ENCODE measurements around the gene HLTF.
"Not testable (repeated sequence)": the region's sequence is repeated elsewhere in the genome, so short reads cannot be mapped to it uniquely, and the experiment has no call there.

The HLTF gene, protein sequence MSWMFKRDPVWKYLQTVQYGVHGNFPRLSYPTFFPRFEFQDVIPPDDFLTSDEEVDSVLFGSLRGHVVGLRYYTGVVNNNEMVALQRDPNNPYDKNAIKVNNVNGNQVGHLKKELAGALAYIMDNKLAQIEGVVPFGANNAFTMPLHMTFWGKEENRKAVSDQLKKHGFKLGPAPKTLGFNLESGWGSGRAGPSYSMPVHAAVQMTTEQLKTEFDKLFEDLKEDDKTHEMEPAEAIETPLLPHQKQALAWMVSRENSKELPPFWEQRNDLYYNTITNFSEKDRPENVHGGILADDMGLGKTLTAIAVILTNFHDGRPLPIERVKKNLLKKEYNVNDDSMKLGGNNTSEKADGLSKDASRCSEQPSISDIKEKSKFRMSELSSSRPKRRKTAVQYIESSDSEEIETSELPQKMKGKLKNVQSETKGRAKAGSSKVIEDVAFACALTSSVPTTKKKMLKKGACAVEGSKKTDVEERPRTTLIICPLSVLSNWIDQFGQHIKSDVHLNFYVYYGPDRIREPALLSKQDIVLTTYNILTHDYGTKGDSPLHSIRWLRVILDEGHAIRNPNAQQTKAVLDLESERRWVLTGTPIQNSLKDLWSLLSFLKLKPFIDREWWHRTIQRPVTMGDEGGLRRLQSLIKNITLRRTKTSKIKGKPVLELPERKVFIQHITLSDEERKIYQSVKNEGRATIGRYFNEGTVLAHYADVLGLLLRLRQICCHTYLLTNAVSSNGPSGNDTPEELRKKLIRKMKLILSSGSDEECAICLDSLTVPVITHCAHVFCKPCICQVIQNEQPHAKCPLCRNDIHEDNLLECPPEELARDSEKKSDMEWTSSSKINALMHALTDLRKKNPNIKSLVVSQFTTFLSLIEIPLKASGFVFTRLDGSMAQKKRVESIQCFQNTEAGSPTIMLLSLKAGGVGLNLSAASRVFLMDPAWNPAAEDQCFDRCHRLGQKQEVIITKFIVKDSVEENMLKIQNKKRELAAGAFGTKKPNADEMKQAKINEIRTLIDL

DNA sequence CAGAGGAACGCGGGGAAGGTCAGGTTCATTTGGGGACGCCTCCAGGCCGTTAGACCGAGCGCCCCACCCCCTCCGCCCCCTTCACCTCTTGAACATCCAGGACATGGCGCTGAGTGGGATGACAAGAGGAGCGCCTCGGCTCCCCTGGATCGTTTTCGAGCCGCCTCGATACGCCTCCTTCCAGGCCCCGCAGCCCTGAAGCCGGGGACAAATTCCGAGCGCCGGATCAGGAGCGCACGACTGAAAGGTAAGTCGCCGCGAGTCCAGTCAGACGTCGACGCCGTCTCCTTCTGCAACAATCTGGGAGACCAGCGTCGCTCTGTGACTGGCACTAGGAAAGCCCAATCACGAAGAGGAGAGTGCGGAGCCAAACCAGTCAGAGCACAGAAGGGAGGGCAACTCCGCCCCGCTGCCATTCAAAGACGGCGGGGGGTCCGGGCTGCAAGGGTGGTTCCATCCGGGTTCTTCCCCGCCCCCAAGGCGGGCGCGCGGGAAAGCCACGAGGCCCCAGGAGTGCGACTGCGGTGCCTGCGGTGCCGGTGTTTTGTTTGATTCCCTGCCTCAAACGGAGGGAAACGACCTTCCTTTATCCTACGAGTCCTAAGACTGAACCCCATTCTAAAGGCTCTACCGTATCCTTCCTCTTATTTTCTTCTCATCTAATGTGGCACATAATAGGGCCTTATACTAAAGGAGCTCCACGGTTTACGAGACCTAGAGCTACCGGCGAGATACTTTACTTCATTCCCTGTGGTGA lies at the start of gene HLTF:
Gene HLTF, minus strand, starts transcription at position 302 of the 757 bp plus-strand sequence. Its CDS starts 197 bp downstream, at position 105.
- peak; percentile 98 for DNase-seq (ENCODE audit: low spot score)

- peak; percentile 28 for DNase-seq (ENCODE audit: low spot score)
Observed at GRCh38 chr3:149134575-149134974, 48.2 kb upstream of the HLTF start.

GRCh38 chr3:149131589-149131988 lies 45.3 kb upstream of the HLTF start:
- DNase-seq (ENCODE audit: low spot score): no peak

- peak; percentile 88 for DNase-seq (ENCODE audit: low spot score)
Observed at GRCh38 chr3:149129326-149130205, 43.2 kb upstream of the HLTF start, which contains the start of gene HPS3. Gene HPS3, plus strand, starts transcription at chr3:149129638. Its CDS starts 86 bp downstream, at chr3:149129724.

- no peak for DNase-seq (ENCODE audit: low spot score)
Observed at GRCh38 chr3:149128821-149129220, 42.5 kb upstream of the HLTF start.

GRCh38 chr3:149122721-149123578 lies 36.6 kb upstream of the HLTF start:
- no peak for DNase-seq (ENCODE audit: low spot score)

- peak; percentile 54 for DNase-seq (ENCODE audit: low spot score)
Observed at GRCh38 chr3:149120051-149120972, 34.0 kb upstream of the HLTF start.

- DNase-seq (ENCODE audit: low spot score): no peak
Observed at GRCh38 chr3:149119466-149119865, 33.1 kb upstream of the HLTF start.

DNA sequence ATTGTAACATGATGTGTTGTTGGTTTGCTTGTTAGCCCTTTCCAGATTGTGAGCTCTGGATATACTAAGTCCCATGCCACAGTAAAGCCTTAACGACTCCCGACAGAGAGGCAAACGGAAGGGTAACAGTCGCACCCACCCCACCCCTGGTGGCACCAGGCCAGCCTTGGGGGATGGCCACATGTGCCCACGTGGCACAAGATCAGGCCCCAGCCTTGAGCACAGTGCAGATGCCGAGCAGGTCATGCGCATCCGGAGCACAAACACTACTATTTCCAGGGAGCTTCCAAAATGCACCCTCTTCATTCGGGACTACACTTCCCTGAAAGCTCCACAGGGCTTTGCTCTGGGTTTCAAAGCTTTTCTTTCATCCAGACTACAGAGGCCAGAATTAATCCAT lies 32.4 kb upstream of the HLTF start:
- no peak for DNase-seq (ENCODE audit: low spot score)

GRCh38 chr3:149115114-149115513 lies 28.8 kb upstream of the HLTF start:
- no peak for DNase-seq (ENCODE audit: low spot score)

GRCh38 chr3:149114458-149114857 lies 28.1 kb upstream of the HLTF start:
- DNase-seq (ENCODE audit: low spot score): no peak

DNA sequence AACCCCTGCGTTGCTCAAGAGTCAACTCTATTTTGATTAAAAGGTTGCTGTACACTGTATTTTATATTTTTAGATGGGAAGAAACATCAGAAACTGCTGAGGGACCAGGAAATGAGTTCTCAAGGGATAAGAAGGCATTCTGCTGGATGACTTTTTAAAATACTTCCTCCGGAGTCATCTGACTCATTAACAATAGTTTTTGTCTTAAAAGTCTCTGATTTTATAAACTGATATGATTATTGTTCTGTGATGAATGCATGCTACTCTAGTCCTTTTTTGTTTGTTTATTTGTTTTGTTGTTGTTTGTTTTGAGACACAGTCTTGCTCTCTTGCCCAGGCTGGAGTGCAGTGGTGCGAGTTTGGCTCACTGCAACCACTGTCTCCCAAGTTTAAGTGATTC lies 18.2 kb upstream of the HLTF start:
- no peak for DNase-seq (ENCODE audit: low spot score)

- no peak for DNase-seq (ENCODE audit: low spot score)
Observed at GRCh38 chr3:149101641-149102040, 15.3 kb upstream of the HLTF start.

DNA sequence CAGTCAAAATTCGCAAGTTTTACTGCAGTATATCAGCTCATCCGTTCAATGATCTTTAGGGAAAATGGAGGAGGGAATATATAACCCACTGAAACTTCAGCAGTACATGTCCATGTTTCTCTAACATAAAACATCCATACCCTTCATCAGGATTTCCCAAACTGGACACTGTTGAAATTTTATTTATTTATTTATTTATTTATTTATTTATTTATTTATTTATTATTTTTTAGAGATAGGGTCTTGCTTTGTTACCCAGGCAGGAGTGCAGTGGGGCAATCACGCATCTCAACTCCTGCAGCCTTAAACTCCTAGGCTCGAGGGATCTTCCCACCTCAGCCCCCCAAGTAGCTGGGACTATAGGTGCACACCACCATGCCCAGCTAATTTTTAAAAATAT lies 14.8 kb upstream of the HLTF start:
- no peak for DNase-seq (ENCODE audit: low spot score)

DNA sequence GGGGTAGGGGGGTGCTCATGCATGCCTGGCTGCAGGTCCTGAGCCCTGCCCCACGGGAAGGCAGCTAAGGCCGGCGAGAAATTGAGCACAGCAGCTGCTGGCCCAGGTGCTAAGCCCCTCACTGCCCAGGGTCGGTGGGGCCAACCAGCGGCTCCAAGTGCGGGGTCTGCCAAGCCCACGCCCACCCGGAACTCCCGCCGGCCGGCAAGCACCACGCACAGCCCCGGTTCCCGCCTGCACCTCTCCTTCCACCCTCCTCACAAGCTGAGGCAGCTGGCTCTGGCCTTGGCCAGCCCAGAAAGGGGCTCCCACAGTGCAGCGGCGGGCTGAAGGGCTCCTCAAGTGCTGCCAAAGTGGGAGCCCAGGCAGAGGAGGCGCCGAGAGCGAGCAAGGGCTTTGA lies 11.7 kb upstream of the HLTF start:
- DNase-seq (ENCODE audit: low spot score): not testable (repeated sequence)

DNA sequence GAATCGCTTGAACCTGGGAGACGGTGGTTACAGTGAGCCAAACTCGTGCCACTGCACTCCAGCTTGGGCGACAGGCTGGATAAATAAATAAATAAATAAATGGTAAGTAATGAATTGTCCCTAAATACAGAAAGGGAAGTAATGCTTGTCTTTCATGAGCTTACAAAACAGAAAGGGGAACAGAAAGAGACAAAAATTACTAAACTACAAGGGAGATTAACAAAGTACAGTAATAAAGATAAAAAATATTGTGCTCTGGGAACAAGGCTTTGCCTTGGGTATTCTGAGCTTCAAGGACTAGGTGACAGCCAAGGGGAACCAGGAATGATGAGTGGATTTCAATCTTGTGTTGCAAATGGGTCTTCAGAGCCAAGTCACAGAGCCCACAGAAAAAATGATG lies 9.2 kb upstream of the HLTF start:
- DNase-seq (ENCODE audit: low spot score): no peak

DNA sequence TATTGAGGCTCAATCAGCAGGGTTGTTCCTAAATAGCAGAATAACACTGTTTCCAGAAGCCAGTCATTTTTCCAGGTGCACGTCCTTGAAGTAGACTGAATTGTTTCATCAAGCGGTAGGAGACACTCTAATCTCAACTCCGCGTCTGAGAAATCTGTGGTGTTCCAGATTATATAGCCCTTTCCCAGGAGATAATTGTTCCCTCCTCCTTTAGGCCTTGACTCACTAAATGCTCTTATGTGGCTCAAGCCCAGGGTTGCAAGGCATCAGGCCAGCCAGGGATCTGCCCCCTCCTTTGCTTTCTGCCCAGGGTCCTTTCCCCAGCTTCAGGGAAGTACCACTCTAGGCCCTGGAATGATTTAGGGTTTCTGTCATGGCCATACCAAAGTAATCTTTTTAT lies 5.7 kb upstream of the HLTF start:
- DNase-seq (ENCODE audit: low spot score): no peak

DNA sequence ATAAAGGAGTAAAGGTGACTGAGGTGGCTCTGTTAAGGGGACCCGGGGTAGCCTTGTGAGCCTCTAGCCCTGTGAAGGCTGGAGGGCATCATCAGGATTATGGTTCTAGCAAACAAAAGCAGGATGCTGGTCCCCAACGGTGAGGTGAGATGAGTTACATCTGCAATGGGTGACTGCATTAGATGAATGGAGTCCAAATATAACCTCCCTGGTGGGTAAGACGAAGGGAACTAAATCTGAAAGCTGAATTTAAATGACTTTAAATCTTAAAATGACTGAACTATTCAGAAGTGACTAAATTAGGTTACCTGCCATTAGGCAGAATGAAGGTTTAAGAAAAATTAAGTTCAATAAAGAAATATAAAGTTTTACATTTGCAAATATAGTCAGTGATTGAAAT lies 4.6 kb upstream of the HLTF start:
- DNase-seq (ENCODE audit: low spot score): no peak

- no peak for DNase-seq (ENCODE audit: low spot score)
Observed at GRCh38 chr3:149090461-149090860, 4.1 kb upstream of the HLTF start.
